Uterus (tissue), 4 donors: ENCODE measurements around the gene MAN1B1. TPM values are rescaled to one million over a fixed set of nuclear protein-coding genes. Genes with fewer than 3 reads are reported as not detected.
"Not testable (repeated sequence)": the region's sequence is repeated elsewhere in the genome, so short reads cannot be mapped to it uniquely, and the experiment has no call there.

Experiments
- DNase-seq, 2 donors: peaks; one replicate each; pipeline ENCODE4 v3.0.0-alpha.2; 2019 to 2020
- H3K27ac ChIP-seq, 2 donors: fragments of 200-600 bp; sonication (generic); 1 replicate in 1 of 2; 2 replicates in 1 of 2; pipeline ENCODE4 v1.5.1; 2016 to 2018
- H3K27me3 ChIP-seq, 2 donors: fragments of 200-600 bp; sonication (generic); one replicate each; pipeline ENCODE4 v1.5.1; 2018 to 2019; ENCODE audit warnings: control low read depth in 1 of 2
- H3K36me3 ChIP-seq, 2 donors: fragments of 200-600 bp; sonication (generic); one replicate each; pipeline ENCODE4 v1.5.1; 2019; ENCODE audit warnings: control low read depth in 1 of 2
- H3K4me1 ChIP-seq, 2 donors: fragments of 200-600 bp; sonication (generic); one replicate each; pipeline ENCODE4 v1.5.1; 2018 to 2019; ENCODE audit warnings: control low read depth in 1 of 2
- H3K4me3 ChIP-seq, 2 donors: fragments of 200-600 bp; sonication (generic); 1 replicate in 1 of 2; 2 replicates in 1 of 2; pipeline ENCODE4 v1.5.1; 2018 to 2019; ENCODE audit warnings: mild to moderate bottlenecking in 1 of 2
- H3K9me3 ChIP-seq, 2 donors: fragments of 200-600 bp; sonication (generic); one replicate each; pipeline ENCODE4 v1.5.1; 2019; ENCODE audit warnings: control low read depth in 1 of 2
- POLR2A ChIP-seq, 2 donors: fragments of 450-650 bp; IDR thresholded peaks; one replicate each; pipeline ENCODE4 v1.6.1; 2016; ENCODE audit warnings: antibody characterized with exemption in 2 of 2, mild to moderate bottlenecking in 1 of 2, moderate library complexity in 1 of 2
- intact Hi-C: fragments of 100-400 bp; cut with DNase I; formaldehyde crosslinking; loops from one replicate; pipeline ENCODE4 v1.15.1; 2023; ENCODE audit warnings: low total_unique reads
- total RNA-seq, 4 donors: library from RNA; depleted of rRNA in 3 of 4; stranded (reverse); fragments of >200 nt in 3 of 4; gene quantifications; one replicate each; pipeline versions ENCODE4 v1.1.0 to v1.2.4, GENCODE V29; 2014 to 2023
- TF ChIP-seq, protein P1 (sequence below), 4 experiments: fragments of 200-600 bp in 2 of 4; fragments of 450-650 bp in 2 of 4; sonication (generic) in 2 of 4; IDR thresholded peaks; one replicate each; pipeline ENCODE4 v1.5.1; 2016 to 2019; ENCODE audit warnings: antibody characterized with exemption in 4 of 4, mild to moderate bottlenecking in 2 of 4, moderate library complexity in 1 of 4
- donor health status: DM: yes; HTN: yes; CAD: no.

Gene MAN1B1
- total RNA-seq, 4 donors from 2014 or later, result 32.9 to 65.0 (median 47.5) TPM

- Histone ChIP-seq H3K36me3 (no peaks in the 10 kb centered on the region), H3K4me1 (peaks cover 6 to 23% of the 10 kb centered on the region in 2 donors), H3K4me3 (no peak overlapping the region), H3K27me3 (no peaks in the 10 kb centered on the region), H3K9me3 (no peaks in the 10 kb centered on the region), H3K27ac (no peak overlapping the region)
- DNase-seq, result no peak
- intact Hi-C loops, result no loop called here
- TF ChIP-seq, protein P1, sequence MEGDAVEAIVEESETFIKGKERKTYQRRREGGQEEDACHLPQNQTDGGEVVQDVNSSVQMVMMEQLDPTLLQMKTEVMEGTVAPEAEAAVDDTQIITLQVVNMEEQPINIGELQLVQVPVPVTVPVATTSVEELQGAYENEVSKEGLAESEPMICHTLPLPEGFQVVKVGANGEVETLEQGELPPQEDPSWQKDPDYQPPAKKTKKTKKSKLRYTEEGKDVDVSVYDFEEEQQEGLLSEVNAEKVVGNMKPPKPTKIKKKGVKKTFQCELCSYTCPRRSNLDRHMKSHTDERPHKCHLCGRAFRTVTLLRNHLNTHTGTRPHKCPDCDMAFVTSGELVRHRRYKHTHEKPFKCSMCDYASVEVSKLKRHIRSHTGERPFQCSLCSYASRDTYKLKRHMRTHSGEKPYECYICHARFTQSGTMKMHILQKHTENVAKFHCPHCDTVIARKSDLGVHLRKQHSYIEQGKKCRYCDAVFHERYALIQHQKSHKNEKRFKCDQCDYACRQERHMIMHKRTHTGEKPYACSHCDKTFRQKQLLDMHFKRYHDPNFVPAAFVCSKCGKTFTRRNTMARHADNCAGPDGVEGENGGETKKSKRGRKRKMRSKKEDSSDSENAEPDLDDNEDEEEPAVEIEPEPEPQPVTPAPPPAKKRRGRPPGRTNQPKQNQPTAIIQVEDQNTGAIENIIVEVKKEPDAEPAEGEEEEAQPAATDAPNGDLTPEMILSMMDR (IDR thresholded peaks at IDR 0.05), result no peak
- no peak for TF ChIP-seq POLR2A (IDR thresholded peaks at IDR 0.05)
Observed at GRCh38 chr9:137058521-137059234, 28.1 kb upstream of the MAN1B1 start.

- TF ChIP-seq, protein P1 (IDR thresholded peaks at IDR 0.05), result no peak
- TF ChIP-seq POLR2A (IDR thresholded peaks at IDR 0.05), result no peak
- H3K27ac ChIP-seq, result no peak overlapping the region
- DNase-seq, result no peak
- no peaks in the 10 kb centered on the region for H3K4me1 ChIP-seq
- H3K27me3 ChIP-seq, result no peaks in the 10 kb centered on the region
- no peaks in the 10 kb centered on the region for H3K9me3 ChIP-seq
- H3K36me3 ChIP-seq, result no peaks in the 10 kb centered on the region
- H3K4me3 ChIP-seq, result no peak overlapping the region
- intact Hi-C loops, result no loop called here
Observed at GRCh38 chr9:137062384-137062783, 24.4 kb upstream of the MAN1B1 start.

DNA sequence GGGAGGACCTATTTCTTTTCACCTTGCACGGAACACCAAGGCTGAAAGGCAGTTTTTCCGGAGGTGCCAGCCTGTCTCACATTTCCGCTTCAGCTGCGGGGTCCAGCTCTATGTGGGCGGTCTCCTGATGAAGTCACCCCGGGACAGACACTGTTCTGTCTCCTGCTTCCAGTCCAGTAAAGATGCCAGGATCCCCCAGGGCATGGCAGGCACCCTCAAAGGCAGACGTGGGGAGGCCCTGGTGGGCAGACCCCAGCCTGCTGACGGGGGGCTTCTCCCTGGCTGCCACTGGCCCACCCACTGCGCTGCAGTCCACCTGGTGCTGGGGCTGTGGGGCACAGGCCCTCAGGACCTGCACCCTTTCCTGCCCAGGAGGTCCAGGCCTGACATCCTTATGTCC is 24.0 kb upstream of the MAN1B1 start:
- DNase-seq, H3K36me3 ChIP-seq, H3K9me3 ChIP-seq, H3K4me1 ChIP-seq, H3K27me3 ChIP-seq, H3K27ac ChIP-seq, intact Hi-C loops, H3K4me3 ChIP-seq: not testable (repeated sequence)

DNA sequence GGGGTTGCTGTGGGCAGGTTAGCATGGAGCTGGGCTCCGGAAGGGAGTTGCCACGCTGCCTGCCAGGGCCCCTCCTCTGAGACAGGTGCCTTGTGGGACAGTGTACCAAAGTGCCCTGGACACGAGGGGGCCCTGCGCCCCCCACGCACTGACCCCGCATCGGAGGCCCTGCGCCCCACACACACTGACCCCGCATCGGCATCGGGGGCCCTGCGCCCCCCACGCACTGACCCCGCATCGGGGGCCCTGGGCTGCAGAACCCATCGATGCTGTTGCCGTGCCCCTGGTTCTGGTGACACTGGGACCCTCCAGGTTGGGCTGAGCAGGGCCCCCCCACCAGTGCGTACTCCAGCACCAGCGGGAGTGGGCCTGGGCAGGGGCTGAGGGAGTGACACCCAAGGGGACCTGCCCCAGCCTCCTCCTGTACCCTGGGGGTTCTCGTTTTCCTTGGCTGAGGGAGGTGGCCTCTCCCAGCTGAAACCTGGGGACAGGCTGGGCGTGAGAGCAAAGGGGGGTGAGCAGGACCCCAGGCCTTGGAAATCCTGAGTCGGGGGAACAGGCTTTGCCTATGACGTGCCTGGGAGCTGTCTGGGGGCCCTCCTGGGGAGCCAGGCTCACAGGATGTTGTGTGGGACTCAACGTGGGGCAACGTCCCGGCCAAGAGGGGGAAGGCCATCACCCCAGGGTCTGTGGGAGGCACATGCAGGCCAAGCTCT is 23.3 kb upstream of the MAN1B1 start:
- no peak overlapping the region for H3K4me3 ChIP-seq
- H3K4me1 ChIP-seq, result no peaks in the 10 kb centered on the region
- no peaks in the 10 kb centered on the region for H3K36me3 ChIP-seq
- H3K27ac ChIP-seq, result no peak overlapping the region
- no peaks in the 10 kb centered on the region for H3K9me3 ChIP-seq
- DNase-seq, result no peak
- intact Hi-C loops, result no loop called here
- no peak for TF ChIP-seq POLR2A (IDR thresholded peaks at IDR 0.05)
- TF ChIP-seq, protein P1 (IDR thresholded peaks at IDR 0.05), result no peak
- H3K27me3 ChIP-seq, result peaks cover 0 to 2% of the 10 kb centered on the region in 2 donors

DNA sequence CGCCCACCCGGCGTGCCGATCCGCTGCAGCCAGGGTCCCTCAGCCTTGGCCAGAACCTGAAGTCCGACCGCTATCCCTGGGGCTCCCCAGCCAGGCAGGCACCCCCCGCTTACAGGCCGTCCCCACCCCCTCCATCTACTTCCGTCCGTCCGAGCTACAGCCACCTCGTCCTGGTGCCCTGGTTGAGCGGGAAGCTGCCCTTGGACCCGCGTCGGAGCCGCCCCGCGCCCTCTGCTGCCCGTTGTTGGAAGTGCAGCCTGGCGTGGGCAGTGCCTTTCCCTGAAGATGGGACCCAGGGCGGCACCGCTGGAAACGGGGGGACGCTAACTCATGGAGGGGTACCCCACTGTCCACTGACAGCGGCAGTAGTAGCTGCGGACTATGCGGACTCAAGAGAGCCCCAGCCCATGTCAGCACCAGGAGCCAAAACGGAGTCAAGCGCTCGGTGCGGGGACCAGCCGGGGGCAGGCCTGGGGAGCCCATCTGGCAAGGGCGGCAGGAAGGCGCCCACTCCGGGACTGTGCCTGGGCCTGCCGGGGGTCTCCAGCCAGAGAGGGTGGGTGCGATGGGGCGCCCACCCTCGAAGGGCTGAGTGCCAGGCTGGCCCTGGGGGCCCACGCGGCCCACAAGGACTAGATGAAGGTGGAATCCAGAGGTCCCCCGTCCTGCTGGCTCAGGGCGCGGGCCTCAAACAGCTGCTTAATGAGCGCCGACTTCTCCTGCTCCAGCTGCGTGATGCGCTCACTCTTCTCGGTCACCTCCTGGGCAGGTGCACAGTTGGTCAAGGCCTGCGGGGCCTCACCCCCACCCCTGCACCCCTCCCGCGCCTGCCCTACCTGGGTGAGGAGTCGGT is 22.5 kb upstream of the MAN1B1 start:
- H3K27ac ChIP-seq, result no peak overlapping the region
- peaks cover 0 to 6% of the 10 kb centered on the region in 2 donors for H3K27me3 ChIP-seq
- H3K4me1 ChIP-seq, result no peaks in the 10 kb centered on the region
- peak; percentile 47 to 72 for DNase-seq
- intact Hi-C loops, result no loop called here
- TF ChIP-seq, protein P1 (IDR thresholded peaks at IDR 0.05), result peak; percentile 87 to 94 (median 92)
- peak in 1 of 2 donors; percentile 9 for TF ChIP-seq POLR2A (IDR thresholded peaks at IDR 0.05)
- no peaks in the 10 kb centered on the region for H3K9me3 ChIP-seq
- no peak overlapping the region for H3K4me3 ChIP-seq
- no peaks in the 10 kb centered on the region for H3K36me3 ChIP-seq
